Coronary artery (tissue), 2 donors: ENCODE results near the gene SEMA3F.

Source experiments
- DNase-seq: peaks from one replicate; pipeline ENCODE4 v3.0.0-alpha.2; 2017; ENCODE audit warnings: low spot score
- H3K27ac ChIP-seq, 2 donors: fragments of 200-600 bp; sonication (generic); one replicate each; pipeline ENCODE4 v1.5.1; 2016 to 2019
- H3K4me3 ChIP-seq: fragments of 200-600 bp; sonication (generic); 2 replicates; pipeline ENCODE4 v1.5.1; 2016; ENCODE audit warnings: mild to moderate bottlenecking, moderate library complexity
- CTCF ChIP-seq: fragments of 200-600 bp; sonication (generic); IDR thresholded peaks from one replicate; pipeline ENCODE4 v1.5.1; 2019; ENCODE audit warnings: antibody characterized with exemption

The SEMA3F gene

DNA sequence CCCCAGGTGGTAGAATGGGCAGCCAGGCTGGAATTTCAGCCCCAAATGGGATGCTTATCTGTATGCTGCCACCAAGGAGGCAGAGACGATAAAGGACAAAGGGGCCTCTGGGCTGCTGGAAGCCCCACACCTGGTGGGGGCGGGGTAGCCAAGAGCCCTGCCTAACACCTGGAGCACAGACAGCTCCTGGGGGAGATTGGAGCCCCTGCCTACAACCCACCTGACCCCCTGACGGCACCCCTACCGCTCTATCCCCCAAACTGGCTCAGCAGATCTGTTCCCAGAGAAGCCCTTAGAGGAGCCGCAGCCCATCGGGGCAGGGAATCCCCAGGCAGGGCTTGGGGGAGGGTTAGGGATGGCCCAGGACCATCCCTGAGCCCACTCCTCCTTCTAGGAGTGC lies 15.8 kb upstream of the SEMA3F start:
- Histone ChIP-seq H3K4me3 (no peak overlapping the region), H3K27ac (no peak overlapping the region)
- no peak for DNase-seq
- TF ChIP-seq CTCF = no peak

DNA sequence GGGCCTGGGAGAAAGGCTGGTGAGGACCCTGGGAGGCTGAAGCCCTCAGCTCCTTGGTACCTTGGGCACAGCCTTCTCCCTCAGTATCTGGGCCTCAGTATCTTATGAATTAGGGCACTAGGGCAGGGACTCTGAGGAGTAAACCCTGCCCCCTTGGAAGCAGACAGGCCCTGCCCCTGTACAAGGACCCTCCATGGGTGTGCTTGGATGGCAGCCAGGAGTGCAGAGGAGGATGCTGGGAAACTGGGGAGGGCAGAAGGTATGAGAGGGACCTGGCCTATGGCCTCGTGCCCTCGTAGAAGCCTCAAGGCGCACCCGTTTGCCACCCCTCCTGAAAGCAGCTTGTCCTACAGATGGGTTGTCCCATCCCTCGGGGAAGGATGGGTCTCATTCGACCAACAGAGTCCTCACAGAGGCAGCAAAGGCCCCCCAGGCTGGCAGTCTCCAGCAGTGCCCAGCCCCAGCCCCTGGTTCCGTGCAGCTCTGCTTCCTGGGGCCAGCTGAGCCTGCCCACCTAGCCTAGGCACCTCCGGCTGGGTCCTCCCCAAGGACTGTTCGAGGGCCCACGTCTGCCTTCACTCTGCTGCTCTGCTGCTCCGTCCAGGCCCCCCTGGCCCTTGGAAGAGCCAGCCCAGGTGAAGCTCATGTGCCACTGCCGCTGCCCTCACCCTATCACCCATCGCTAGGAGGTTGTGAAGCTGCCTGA lies 15.3 kb upstream of the SEMA3F start:
- Histone ChIP-seq H3K27ac (no peak overlapping the region), H3K4me3 (no peak overlapping the region)
- TF ChIP-seq CTCF = no peak
- DNase-seq = no peak

- Histone ChIP-seq H3K27ac (no peak overlapping the region), H3K4me3 (no peak overlapping the region)
- DNase-seq = no peak
- TF ChIP-seq CTCF = no peak
Observed at GRCh38 chr3:50140990-50141389, 14.1 kb upstream of the SEMA3F start.

DNA sequence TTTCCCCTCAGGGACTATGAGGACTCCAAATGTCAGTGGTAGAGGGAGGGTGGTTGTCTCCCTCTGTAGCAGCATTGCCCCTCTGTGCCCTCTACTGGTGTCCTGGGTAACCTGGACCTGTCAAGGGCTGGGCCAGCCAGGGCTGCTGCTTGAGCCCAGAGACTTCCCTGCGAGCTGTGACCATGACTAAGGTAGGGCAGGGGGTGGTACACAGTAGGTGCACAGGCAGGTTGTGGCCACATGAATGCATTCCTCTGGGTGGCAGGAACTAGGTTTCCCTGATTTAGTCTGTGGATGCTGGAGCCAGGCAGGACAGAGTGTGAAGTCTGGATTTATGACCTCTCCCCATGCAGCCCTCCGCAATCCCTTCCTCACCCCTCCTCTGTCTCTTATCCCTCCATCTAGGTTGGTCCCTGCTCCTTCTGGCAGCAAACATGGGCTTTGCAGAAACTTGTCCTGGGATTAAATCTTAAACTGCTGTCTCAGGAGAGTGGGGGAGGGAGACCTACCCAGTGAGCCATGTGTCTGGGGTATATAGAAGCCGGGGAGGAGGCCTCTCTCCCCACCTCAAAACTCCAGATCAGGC lies 8.7 kb upstream of the SEMA3F start:
- no peak for TF ChIP-seq CTCF
- DNase-seq = no peak
- Histone ChIP-seq H3K27ac (no peak overlapping the region), H3K4me3 (no peak overlapping the region)

GRCh38 chr3:50147016-50147415 lies 8.1 kb upstream of the SEMA3F start:
- Histone ChIP-seq H3K4me3 (no peak overlapping the region), H3K27ac (no peak overlapping the region)
- no peak for DNase-seq
- no peak for TF ChIP-seq CTCF

DNA sequence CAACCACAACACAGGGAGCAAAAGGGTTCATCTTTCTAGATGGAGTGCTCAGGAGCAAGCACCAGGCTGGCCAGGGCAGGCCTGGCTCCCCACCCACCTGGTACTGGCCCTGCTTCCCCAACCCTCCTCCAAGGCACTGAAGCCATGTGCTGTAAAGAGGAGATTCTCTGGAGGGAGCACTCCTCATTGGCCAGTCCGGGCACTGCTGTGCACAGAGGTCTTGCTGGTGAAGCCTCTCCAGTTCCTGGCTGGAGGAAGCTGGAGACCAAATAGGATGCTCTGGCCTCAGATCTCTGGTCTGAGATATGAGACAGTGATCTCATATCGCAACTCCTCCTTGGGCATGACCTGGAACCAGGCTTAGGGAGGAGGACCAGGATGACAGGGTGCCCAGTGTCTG lies 7.7 kb upstream of the SEMA3F start:
- no peak for DNase-seq

More for the DNA sequence above, 7.7 kb upstream of the SEMA3F start:
- no peak for TF ChIP-seq CTCF
- H3K27ac ChIP-seq = no peak overlapping the region
- no peak overlapping the region for H3K4me3 ChIP-seq
